ENCODE data around the gene CHPF. TPM values are rescaled to one million over a fixed set of nuclear protein-coding genes. Genes with fewer than 3 reads are reported as not detected.
A peak's percentile ranks its signal among the peaks of the same experiment; 100 is the strongest.

CHPF gene
- total RNA-seq, 1 donor from 2014 or later, result 151 TPM

- H3K27me3 Mint-ChIP-seq (ENCODE audit: low read depth, unreplicated experiment), result peaks cover 33% of the 10 kb centered on the region
- H3K36me3 Mint-ChIP-seq (ENCODE audit: low read depth, unreplicated experiment), result peaks cover 3% of the 10 kb centered on the region
- Histone ChIP-seq H3K9me3 (ENCODE audit: insufficient read depth, low read depth, low read length) (no peaks in the 10 kb centered on the region), H3K27me3 (ENCODE audit: insufficient read depth, low read length) (peaks cover 31% of the 10 kb centered on the region), H2AFZ (ENCODE audit: low read depth, low read length) (no peak overlapping the region), H3K27ac (ENCODE audit: low read depth, low read length) (no peak overlapping the region), H3K4me2 (ENCODE audit: low read length) (no peak overlapping the region), H3K9ac (ENCODE audit: low read length) (no peak overlapping the region), H3K4me1 (ENCODE audit: insufficient read depth, low read length) (peaks cover 21% of the 10 kb centered on the region), H3K4me3 (ENCODE audit: insufficient read depth, low read depth, low read length) (no peak overlapping the region), H3K36me3 (ENCODE audit: insufficient read depth, low read length) (no peaks in the 10 kb centered on the region), H4K20me1 (ENCODE audit: insufficient read depth, low read length) (peaks cover 8% of the 10 kb centered on the region), H3K79me2 (ENCODE audit: insufficient read depth, low read length) (no peaks in the 10 kb centered on the region)
- H3K4me1 Mint-ChIP-seq (ENCODE audit: low read depth, unreplicated experiment), result peaks cover 19% of the 10 kb centered on the region
- TF ChIP-seq CTCF (IDR thresholded peaks at IDR 0.05; ENCODE audit: insufficient read depth, low read depth, low read length) (no peak), EZH2 (IDR thresholded peaks at IDR 0.05; ENCODE audit: insufficient read depth, low read length) (peak; percentile 41)
- FAIRE-seq (no peak), DNase-seq (ENCODE audit: low read depth) (no peak)
- H3K27ac Mint-ChIP-seq (ENCODE audit: unreplicated experiment), result no peak overlapping the region
- no peak overlapping the region for H3K4me3 Mint-ChIP-seq (ENCODE audit: unreplicated experiment)
- no peaks in the 10 kb centered on the region for H3K9me3 Mint-ChIP-seq (ENCODE audit: unreplicated experiment)
Observed at GRCh38 chr2:219511547-219512325, 31.9 kb downstream of the CHPF start.

- no peaks in the 10 kb centered on the region for H3K36me3 ChIP-seq (ENCODE audit: insufficient read depth, low read length)
- no peak for DNase-seq (ENCODE audit: low read depth)
- H3K9ac ChIP-seq (ENCODE audit: low read length), result no peak overlapping the region
- peaks cover 31% of the 10 kb centered on the region for H3K27me3 ChIP-seq (ENCODE audit: insufficient read depth, low read length)
- peak overlapping the region; percentile 87 for H3K4me2 ChIP-seq (ENCODE audit: low read length)
- no peak for FAIRE-seq
- Mint-ChIP-seq H3K4me1 (ENCODE audit: low read depth, unreplicated experiment) (peaks cover 17% of the 10 kb centered on the region), H3K4me3 (ENCODE audit: unreplicated experiment) (peak overlapping the region; percentile 73), H3K9me3 (ENCODE audit: unreplicated experiment) (no peaks in the 10 kb centered on the region), H3K27me3 (ENCODE audit: low read depth, unreplicated experiment) (peaks cover 23% of the 10 kb centered on the region), H3K36me3 (ENCODE audit: low read depth, unreplicated experiment) (peaks cover 3% of the 10 kb centered on the region), H3K27ac (ENCODE audit: unreplicated experiment) (no peak overlapping the region)
- no peak overlapping the region for H3K27ac ChIP-seq (ENCODE audit: low read depth, low read length)
- H3K4me3 ChIP-seq (ENCODE audit: insufficient read depth, low read depth, low read length), result no peak overlapping the region
- H3K4me1 ChIP-seq (ENCODE audit: insufficient read depth, low read length), result peaks cover 24% of the 10 kb centered on the region
- H3K79me2 ChIP-seq (ENCODE audit: insufficient read depth, low read length), result no peaks in the 10 kb centered on the region
- TF ChIP-seq EZH2 (IDR thresholded peaks at IDR 0.05; ENCODE audit: insufficient read depth, low read length), result no peak
- no peak for TF ChIP-seq CTCF (IDR thresholded peaks at IDR 0.05; ENCODE audit: insufficient read depth, low read depth, low read length)
- H3K9me3 ChIP-seq (ENCODE audit: insufficient read depth, low read depth, low read length), result no peaks in the 10 kb centered on the region
- H4K20me1 ChIP-seq (ENCODE audit: insufficient read depth, low read length), result peaks cover 8% of the 10 kb centered on the region
- H2AFZ ChIP-seq (ENCODE audit: low read depth, low read length), result no peak overlapping the region
Observed at GRCh38 chr2:219510512-219511135, 33.0 kb downstream of the CHPF start.

All from astrocyte (in vitro differentiated cells and primary cell).